HG03457 (cell line): Measurements from ENCODE around the gene MARK2.

Experiments used
- ATAC-seq: cut with Tn5 transposase; IDR thresholded peaks from one replicate; pipeline ENCODE4 v1.9.1; 2021; ENCODE audit warnings: moderate number of reproducible peaks; ENCODE audit not compliant: unreplicated experiment

MARK2 gene

GRCh38 chr11:63907808-63908530, 69.1 kb downstream of the MARK2 start:
- no peak for ATAC-seq

GRCh38 chr11:63908631-63909401, 69.9 kb downstream of the MARK2 start:
- no peak for ATAC-seq

- ATAC-seq: no peak
These were observed 70.9 kb downstream of the MARK2 start for GRCh38 chr11:63909591-63910506.

GRCh38 chr11:63910675-63911074, 71.8 kb downstream of the MARK2 start:
- ATAC-seq: no peak

GRCh38 chr11:63911440-63911839, 72.5 kb downstream of the MARK2 start:
- no peak for ATAC-seq

GRCh38 chr11:63911876-63912275, 73.0 kb downstream of the MARK2 start:
- ATAC-seq: no peak

GRCh38 chr11:63912678-63913077, 73.8 kb downstream of the MARK2 start:
- no peak for ATAC-seq

GRCh38 chr11:63913866-63914830, 75.2 kb downstream of the MARK2 start:
- no peak for ATAC-seq

GRCh38 chr11:63914896-63915691, 76.2 kb downstream of the MARK2 start:
- ATAC-seq: no peak

GRCh38 chr11:63915961-63916836, 77.3 kb downstream of the MARK2 start:
- no peak for ATAC-seq

- ATAC-seq: no peak
These were observed 78.2 kb downstream of the MARK2 start, which contains the start of gene RCOR2 for GRCh38 chr11:63916837-63917691. Gene RCOR2, minus strand, starts transcription at chr11:63917164. Its CDS starts 708 bp downstream, at chr11:63916456.

- ATAC-seq: no peak
These were observed 79.0 kb downstream of the MARK2 start for GRCh38 chr11:63917692-63918506.

GRCh38 chr11:63918507-63919191, 79.7 kb downstream of the MARK2 start:
- no peak for ATAC-seq

GRCh38 chr11:63919267-63920125, 80.6 kb downstream of the MARK2 start:
- ATAC-seq: no peak
